Esophagus squamous epithelium (tissue), 5 donors: Measurements from ENCODE around the gene PPM1D. TPM values are rescaled to one million over a fixed set of nuclear protein-coding genes. Genes with fewer than 3 reads are reported as not detected.

Experiments used
- DNase-seq: peaks from one replicate; lab custom pipeline; 2025; lab: John Stamatoyannopoulos, UW
- H3K27ac ChIP-seq, 4 donors: fragments of 200-600 bp; sonication (generic); one replicate each; pipeline ENCODE4 v1.5.1; 2016 to 2019; ENCODE audit warnings: mild to moderate bottlenecking in 1 of 4
- H3K27me3 ChIP-seq, 4 donors: fragments of 200-600 bp; sonication (generic); 1 replicate in 3 of 4; 2 replicates in 1 of 4; pipeline versions ENCODE4 v1.5.1 to v1.6.0; 2017 to 2021; ENCODE audit warnings: antibody characterized with exemption in 1 of 4
- H3K36me3 ChIP-seq, 3 donors: fragments of 200-600 bp; sonication (generic); one replicate each; pipeline ENCODE4 v1.5.1; 2016 to 2019
- H3K4me1 ChIP-seq, 3 donors: fragments of 200-600 bp; sonication (generic); one replicate each; pipeline ENCODE4 v1.5.1; 2017 to 2019
- H3K4me3 ChIP-seq, 4 donors: fragments of 200-600 bp; sonication (generic); 1 replicate in 3 of 4; 2 replicates in 1 of 4; pipeline ENCODE4 v1.5.1; 2016 to 2019; ENCODE audit warnings: mild to moderate bottlenecking in 2 of 4, moderate library complexity in 1 of 4
- H3K9me3 ChIP-seq, 3 donors: fragments of 200-600 bp; sonication (generic); one replicate each; pipeline ENCODE4 v1.5.1; 2016 to 2019
- POLR2A ChIP-seq, 4 donors: fragments of 450-650 bp; IDR thresholded peaks; one replicate each; pipeline ENCODE4 v1.6.1; 2017; ENCODE audit warnings: antibody characterized with exemption in 4 of 4, mild to moderate bottlenecking in 4 of 4, moderate library complexity in 3 of 4
- WGBS, 2 donors: methylation state at CpG; one replicate each; pipeline ENCODE4 v1.1.5; 2018; 5-methylcytosine and 5-hydroxymethylcytosine counted together
- intact Hi-C: fragments of 100-400 bp; cut with DNase I; formaldehyde crosslinking; loops from one replicate; pipeline ENCODE4 v1.15.0; 2022
- total RNA-seq, 4 donors: library from RNA; depleted of rRNA; stranded (reverse); fragments of >200 nt; gene quantifications; one replicate each; pipeline ENCODE4 v1.1.0, GENCODE V29; 2016
- TF ChIP-seq, protein P1 (sequence below), 6 experiments: fragments of 450-650 bp in 4 of 6; fragments of 200-600 bp in 2 of 6; sonication (generic) in 2 of 6; IDR thresholded peaks; one replicate each; pipeline ENCODE4 v1.5.1; 2016 to 2019; ENCODE audit warnings: antibody characterized with exemption in 6 of 6, mild to moderate bottlenecking in 4 of 6, moderate library complexity in 4 of 6
- donor health status: DM: yes; HTN: yes; CAD: no.

The PPM1D gene
- total RNA-seq, 4 donors from 2014 or later: 6.6 to 11.3 (median 10.6) TPM

DNA sequence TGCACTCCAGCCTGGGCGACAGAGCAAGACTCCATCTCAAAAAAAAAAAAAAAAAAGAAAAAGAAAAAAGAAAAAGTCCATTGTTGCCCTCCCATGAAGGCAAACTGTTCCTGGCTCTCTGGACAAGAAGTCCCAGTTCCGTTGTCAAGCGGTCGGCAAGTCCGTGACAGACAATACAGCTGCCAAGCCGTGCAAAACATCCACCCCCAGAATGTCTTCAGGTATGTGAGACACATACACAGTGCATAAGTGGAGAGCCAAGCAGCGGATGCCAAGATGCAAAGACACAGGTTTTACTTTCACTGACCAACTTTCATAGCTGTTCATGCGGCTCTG is 40.4 kb upstream of the PPM1D start:
- TF ChIP-seq POLR2A (IDR thresholded peaks at IDR 0.05): no peak
- TF ChIP-seq, protein P1, sequence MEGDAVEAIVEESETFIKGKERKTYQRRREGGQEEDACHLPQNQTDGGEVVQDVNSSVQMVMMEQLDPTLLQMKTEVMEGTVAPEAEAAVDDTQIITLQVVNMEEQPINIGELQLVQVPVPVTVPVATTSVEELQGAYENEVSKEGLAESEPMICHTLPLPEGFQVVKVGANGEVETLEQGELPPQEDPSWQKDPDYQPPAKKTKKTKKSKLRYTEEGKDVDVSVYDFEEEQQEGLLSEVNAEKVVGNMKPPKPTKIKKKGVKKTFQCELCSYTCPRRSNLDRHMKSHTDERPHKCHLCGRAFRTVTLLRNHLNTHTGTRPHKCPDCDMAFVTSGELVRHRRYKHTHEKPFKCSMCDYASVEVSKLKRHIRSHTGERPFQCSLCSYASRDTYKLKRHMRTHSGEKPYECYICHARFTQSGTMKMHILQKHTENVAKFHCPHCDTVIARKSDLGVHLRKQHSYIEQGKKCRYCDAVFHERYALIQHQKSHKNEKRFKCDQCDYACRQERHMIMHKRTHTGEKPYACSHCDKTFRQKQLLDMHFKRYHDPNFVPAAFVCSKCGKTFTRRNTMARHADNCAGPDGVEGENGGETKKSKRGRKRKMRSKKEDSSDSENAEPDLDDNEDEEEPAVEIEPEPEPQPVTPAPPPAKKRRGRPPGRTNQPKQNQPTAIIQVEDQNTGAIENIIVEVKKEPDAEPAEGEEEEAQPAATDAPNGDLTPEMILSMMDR (IDR thresholded peaks at IDR 0.05): no peak
- H3K27ac ChIP-seq: no peak overlapping the region
- 96 to 100% methylated on average over 7 of the region's 8 CpGs for WGBS, 2 donors
- DNase-seq: no peak
- H3K36me3 ChIP-seq: no peaks in the 10 kb centered on the region
- no peaks in the 10 kb centered on the region for H3K4me1 ChIP-seq
- no peaks in the 10 kb centered on the region for H3K9me3 ChIP-seq
- H3K27me3 ChIP-seq: no peaks in the 10 kb centered on the region
- intact Hi-C loops: no loop called here
- H3K4me3 ChIP-seq: no peak overlapping the region

DNA sequence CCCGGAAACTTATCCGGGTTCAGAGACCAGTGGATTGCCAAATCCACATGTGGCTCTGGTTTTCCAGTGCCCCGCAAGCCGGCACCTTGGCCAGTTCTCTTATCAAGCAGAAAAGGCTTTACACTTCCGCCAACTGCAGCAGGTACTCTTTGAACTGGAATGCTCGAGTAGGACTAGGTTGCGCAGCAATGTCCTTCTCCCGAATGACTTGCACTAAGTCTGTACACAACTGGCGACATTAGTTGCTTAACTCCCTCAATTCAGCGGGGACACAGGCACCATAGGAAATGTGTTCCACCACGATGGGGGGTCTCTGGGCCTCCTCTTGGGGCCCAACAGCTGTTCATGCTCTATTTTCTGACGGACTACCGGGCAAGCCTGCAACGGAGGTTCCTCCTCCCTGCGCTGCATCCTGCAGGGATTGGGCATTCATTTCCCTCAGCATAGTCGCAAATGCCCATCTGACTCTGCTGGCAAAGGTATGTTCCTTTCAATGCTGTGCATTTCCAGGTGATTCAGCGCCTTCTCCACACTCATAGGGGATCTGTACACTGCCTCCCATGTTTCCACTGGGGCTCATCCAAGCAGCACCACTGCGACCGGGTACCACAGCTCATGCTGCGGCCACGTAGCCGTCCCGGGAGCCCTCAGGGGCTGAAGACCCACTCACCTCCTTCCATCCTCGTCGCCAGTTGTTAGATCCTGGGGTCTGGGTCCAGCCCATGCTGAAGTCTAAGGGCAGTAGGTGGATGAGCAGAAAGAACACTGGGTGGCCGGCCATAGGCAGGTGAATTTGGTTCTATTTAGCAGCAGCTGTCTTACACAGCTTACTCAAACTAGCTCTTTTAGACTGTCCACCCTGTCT is 39.8 kb upstream of the PPM1D start:
- Histone ChIP-seq H3K4me1 (no peaks in the 10 kb centered on the region), H3K27me3 (no peaks in the 10 kb centered on the region), H3K4me3 (no peak overlapping the region), H3K27ac (no peak overlapping the region), H3K9me3 (no peaks in the 10 kb centered on the region), H3K36me3 (no peaks in the 10 kb centered on the region)
- TF ChIP-seq, protein P1 (IDR thresholded peaks at IDR 0.05): no peak
- no peak for TF ChIP-seq POLR2A (IDR thresholded peaks at IDR 0.05)
- no peak for DNase-seq
- WGBS, 2 donors: 89 to 90% methylated on average over 16 to 19 of the region's 26 CpGs
- intact Hi-C loops: no loop called here

DNA sequence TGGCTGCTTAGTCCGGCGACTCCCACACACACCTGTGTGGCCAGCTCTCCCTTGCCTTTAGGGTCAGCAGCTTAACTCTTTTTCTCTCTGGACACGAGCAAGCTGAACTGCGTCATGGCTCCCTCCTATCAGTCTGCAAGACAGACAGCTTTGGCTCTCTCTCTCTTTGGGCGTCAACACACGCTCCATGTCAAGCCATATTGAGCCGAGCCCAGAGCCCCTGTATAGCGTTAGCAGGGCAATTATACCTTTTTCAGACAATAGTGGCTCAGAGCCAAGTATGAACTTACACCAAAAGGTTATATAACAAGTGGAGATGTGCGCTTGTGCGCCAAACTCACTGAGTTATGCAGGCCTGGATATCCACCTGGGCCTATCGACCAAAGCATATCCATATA is 39.1 kb upstream of the PPM1D start:
- 84 to 85% methylated on average over 11 of the region's 11 CpGs for WGBS, 2 donors
- no peaks in the 10 kb centered on the region for H3K9me3 ChIP-seq
- intact Hi-C loops: no loop called here
- H3K36me3 ChIP-seq: no peaks in the 10 kb centered on the region
- H3K27me3 ChIP-seq: no peaks in the 10 kb centered on the region
- no peak overlapping the region for H3K27ac ChIP-seq
- H3K4me3 ChIP-seq: no peak overlapping the region
- no peak for DNase-seq
- TF ChIP-seq, protein P1 (IDR thresholded peaks at IDR 0.05): no peak
- no peak for TF ChIP-seq POLR2A (IDR thresholded peaks at IDR 0.05)
- H3K4me1 ChIP-seq: no peaks in the 10 kb centered on the region

DNA sequence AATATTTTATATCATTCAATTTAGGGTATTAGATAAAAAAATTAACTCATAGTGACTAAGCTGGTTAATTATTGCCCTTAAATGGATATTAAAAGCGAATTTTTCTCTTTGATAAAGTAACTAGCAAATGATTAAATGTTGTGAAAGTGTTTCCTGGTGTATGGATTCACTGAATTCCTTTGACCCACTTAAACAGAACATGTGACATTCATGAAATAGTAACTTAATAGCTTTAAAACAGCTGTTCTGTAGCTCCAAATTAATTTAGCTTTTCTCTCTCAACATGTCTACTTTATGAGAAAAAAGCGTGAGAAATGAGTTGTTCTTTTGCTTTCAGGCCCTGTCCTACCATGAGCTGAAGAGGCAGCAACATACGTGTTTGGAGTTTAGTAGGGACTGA is 37.6 kb upstream of the PPM1D start:
- no peak for DNase-seq
- no peaks in the 10 kb centered on the region for H3K27me3 ChIP-seq
- H3K27ac ChIP-seq: no peak overlapping the region
- H3K9me3 ChIP-seq: no peaks in the 10 kb centered on the region
- TF ChIP-seq POLR2A (IDR thresholded peaks at IDR 0.05): no peak
- TF ChIP-seq, protein P1 (IDR thresholded peaks at IDR 0.05): no peak
- H3K36me3 ChIP-seq: no peaks in the 10 kb centered on the region
- H3K4me3 ChIP-seq: no peak overlapping the region
- no peaks in the 10 kb centered on the region for H3K4me1 ChIP-seq
- intact Hi-C loops: no loop called here
- WGBS, 2 donors: 69% methylated on average over 3 of the region's 3 CpGs

DNA sequence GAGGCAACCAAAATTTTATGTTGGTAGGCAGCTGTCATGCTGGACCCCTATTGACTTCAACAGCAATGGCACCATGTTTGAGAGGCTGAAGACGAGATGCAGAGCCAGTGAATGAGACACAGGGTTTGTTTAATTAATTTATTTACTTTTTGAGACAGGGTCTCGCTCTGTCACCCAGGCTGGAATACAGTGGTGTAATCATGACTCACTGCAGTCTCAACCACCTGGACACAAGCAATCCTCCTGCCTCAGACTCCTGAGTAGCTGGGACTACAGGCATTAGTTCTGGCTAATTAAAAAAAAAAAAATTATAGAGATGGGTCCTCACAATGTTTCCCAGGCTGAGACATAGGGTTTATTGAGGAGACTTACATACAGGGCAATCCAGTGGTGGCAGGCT is 36.2 kb upstream of the PPM1D start:
- 77% methylated on average over 2 of the region's 2 CpGs for WGBS, 2 donors
- Histone ChIP-seq H3K27me3 (no peaks in the 10 kb centered on the region), H3K4me3 (no peak overlapping the region), H3K4me1 (no peaks in the 10 kb centered on the region), H3K27ac (no peak overlapping the region), H3K36me3 (no peaks in the 10 kb centered on the region), H3K9me3 (no peaks in the 10 kb centered on the region)
- no peak for DNase-seq
- TF ChIP-seq POLR2A (IDR thresholded peaks at IDR 0.05): no peak
- TF ChIP-seq, protein P1 (IDR thresholded peaks at IDR 0.05): no peak
- intact Hi-C loops: no loop called here
